Astrocyte (in vitro differentiated cells and primary cell): ENCODE data around the gene TRIM44.

ENCODE experiments used
- CTCF ChIP-seq: IDR thresholded peaks from 2 replicates; pipeline ENCODE4 v1.5.1; 2011; ENCODE audit warnings: low read depth, mild to moderate bottlenecking, inconsistent platforms, low read length, moderate library complexity; ENCODE audit not compliant: insufficient read depth
- EZH2 ChIP-seq: IDR thresholded peaks from 2 replicates; pipeline ENCODE4 v1.6.1; 2012; ENCODE audit warnings: mild to moderate bottlenecking, low read length, inconsistent platforms; ENCODE audit not compliant: insufficient read depth

GRCh38 chr11:35800970-35801953, 138.7 kb downstream of the TRIM44 start:
- TF ChIP-seq EZH2, result no peak
- no peak for TF ChIP-seq CTCF
